Midbrain (tissue), 1 donor: ENCODE data around the gene UPB1.
A peak's percentile ranks its signal among the peaks of the same experiment; 100 is the strongest.
"Not testable (repeated sequence)": the region's sequence is repeated elsewhere in the genome, so short reads cannot be mapped to it uniquely, and the experiment has no call there.

Experiments
- DNase-seq: peaks from one replicate; lab custom pipeline; 2025; lab: John Stamatoyannopoulos, UW

UPB1 gene

GRCh38 chr22:24504956-24505736 lies 10.0 kb downstream of the UPB1 start:
- DNase-seq = no peak

- DNase-seq = no peak
Measured at GRCh38 chr22:24506802-24507438, 11.8 kb downstream of the UPB1 start.

GRCh38 chr22:24507716-24508115 lies 12.6 kb downstream of the UPB1 start:
- no peak for DNase-seq

- DNase-seq = no peak
Measured at GRCh38 chr22:24510637-24511625, 15.8 kb downstream of the UPB1 start.

- DNase-seq = no peak
Measured at GRCh38 chr22:24512043-24512442, 16.9 kb downstream of the UPB1 start.

GRCh38 chr22:24513378-24514240 lies 18.5 kb downstream of the UPB1 start:
- DNase-seq = no peak

GRCh38 chr22:24514241-24515026 lies 19.3 kb downstream of the UPB1 start:
- no peak for DNase-seq

- DNase-seq = no peak
Measured at GRCh38 chr22:24515027-24515338, 19.9 kb downstream of the UPB1 start.

GRCh38 chr22:24516301-24516737 lies 21.2 kb downstream of the UPB1 start:
- DNase-seq = no peak

- DNase-seq = no peak
Measured at GRCh38 chr22:24517446-24517845, 22.3 kb downstream of the UPB1 start.

- no peak for DNase-seq
Measured at GRCh38 chr22:24518228-24518627, 23.1 kb downstream of the UPB1 start.

GRCh38 chr22:24518771-24519485 lies 23.8 kb downstream of the UPB1 start:
- no peak for DNase-seq

GRCh38 chr22:24519496-24519895 lies 24.4 kb downstream of the UPB1 start:
- no peak for DNase-seq

- no peak for DNase-seq
Measured at GRCh38 chr22:24521791-24522245, 26.7 kb downstream of the UPB1 start.

GRCh38 chr22:24523873-24524272 lies 28.7 kb downstream of the UPB1 start:
- DNase-seq = no peak

- peak; percentile 68 for DNase-seq
Measured at GRCh38 chr22:24525416-24526037, 30.4 kb downstream of the UPB1 start.

GRCh38 chr22:24526191-24526590 lies 31.1 kb downstream of the UPB1 start:
- DNase-seq = no peak

- no peak for DNase-seq
Measured at GRCh38 chr22:24529898-24530297, 34.8 kb downstream of the UPB1 start.

- not testable (repeated sequence) for DNase-seq
Measured at GRCh38 chr22:24530968-24531367, 35.8 kb downstream of the UPB1 start.
